NCI-H2107 (cell line): ENCODE measurements around the gene CYP46A1.
A peak's percentile ranks its signal among the peaks of the same experiment; 100 is the strongest.

Experiments used
- DNase-seq: peaks from one replicate; lab custom pipeline; 2025; lab: John Stamatoyannopoulos, UW

CYP46A1 gene

GRCh38 chr14:99715266-99716000, 31.3 kb downstream of the CYP46A1 start:
- DNase-seq, result no peak

DNA sequence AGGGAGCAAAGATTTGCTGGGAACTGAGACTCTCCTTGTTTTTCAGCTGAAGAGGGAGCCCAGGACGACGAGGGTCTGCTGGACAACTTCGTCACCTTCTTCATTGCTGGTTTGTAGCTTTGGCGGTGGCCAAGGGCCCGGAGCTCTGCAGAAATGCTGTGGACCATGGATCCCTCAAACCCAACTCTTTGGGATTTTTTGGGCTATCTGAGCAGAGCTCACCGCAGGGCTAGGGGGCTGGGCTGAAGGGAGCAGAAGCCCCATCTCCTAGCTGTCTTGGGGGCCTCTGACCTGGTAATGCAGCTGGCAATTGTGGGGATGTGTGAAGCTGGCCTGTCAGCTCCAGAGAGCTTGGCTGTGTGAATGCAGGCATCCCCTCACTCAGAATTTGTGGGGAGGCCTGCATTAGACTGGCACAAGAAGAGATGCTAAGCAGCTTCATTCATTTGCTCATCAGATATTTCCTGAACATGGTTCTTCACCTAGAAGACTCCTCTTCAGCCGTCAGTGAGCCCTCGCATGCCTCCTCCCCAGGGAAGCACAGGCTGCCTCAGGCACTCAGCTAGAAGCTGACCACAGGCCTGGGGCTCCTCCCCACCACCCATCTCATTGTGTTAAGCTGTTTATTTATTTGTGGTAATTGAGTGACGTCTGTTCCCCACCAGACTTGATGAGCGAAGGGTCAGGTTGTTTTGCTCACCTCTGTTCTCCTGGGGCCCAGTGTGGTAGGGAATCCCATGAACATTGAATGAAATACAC, 32.2 kb downstream of the CYP46A1 start:
- DNase-seq, result no peak

GRCh38 chr14:99716850-99717681, 33.0 kb downstream of the CYP46A1 start:
- DNase-seq, result no peak

DNA sequence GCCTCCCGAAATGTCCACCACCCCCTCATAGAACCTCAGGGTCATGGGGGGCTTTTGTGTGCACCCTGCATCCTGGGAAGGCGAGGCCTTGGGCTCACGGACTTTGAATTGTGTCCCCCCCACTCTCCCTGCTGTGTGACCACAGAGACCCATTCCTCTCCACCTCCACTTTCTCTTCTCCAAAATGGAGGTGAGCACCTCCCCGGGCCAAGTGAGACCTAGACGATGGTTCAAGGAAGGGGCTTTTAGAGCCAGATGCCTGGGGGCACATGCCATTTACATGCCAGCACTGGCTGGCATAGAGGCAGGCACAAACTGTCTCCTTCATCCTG, 33.5 kb downstream of the CYP46A1 start:
- no peak for DNase-seq

DNA sequence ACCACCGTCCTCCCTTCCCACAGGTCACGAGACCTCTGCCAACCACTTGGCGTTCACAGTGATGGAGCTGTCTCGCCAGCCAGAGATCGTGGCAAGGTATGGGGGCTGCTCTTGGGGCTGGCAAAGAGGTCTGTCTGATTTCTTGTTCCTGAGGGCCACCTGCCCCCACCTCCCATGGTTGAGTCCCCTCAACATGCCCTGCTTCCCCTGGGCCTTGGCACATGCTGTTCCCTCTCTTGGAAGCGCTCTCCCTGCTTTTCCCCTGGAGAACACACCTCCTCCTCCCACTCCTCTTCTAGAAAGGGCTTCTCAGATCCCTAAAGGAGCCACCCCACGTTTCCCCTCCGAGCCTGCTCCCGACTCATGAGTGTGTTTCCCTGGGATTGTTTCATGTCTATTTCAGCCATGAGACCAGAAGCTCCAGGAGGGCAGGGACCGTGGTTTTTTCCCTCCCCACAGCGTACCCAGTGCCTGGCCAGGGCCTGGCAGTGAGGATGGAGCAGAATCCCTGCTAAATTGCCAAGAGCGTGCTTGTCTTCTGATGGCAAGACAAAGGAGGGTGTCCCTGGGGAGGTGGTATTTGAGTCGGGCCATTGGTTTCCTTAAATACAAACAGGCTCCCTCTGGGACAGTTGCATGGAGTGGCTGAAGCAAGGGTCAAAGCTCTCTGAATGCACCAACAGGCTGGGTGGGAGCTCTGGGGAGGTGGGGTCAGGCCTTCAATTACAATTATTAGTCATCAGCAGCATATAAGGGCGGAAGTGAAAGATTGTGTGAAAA, 34.1 kb downstream of the CYP46A1 start:
- peak; percentile 25 for DNase-seq

GRCh38 chr14:99718811-99719192, 34.7 kb downstream of the CYP46A1 start:
- no peak for DNase-seq

- DNase-seq, result no peak
These were observed 37.1 kb downstream of the CYP46A1 start for GRCh38 chr14:99720941-99721791.

- DNase-seq, result no peak
These were observed 37.9 kb downstream of the CYP46A1 start for GRCh38 chr14:99721792-99722516.

- DNase-seq, result no peak
These were observed 38.6 kb downstream of the CYP46A1 start for GRCh38 chr14:99722741-99723140.

- DNase-seq, result no peak
These were observed 40.2 kb downstream of the CYP46A1 start for GRCh38 chr14:99724196-99724891.

DNA sequence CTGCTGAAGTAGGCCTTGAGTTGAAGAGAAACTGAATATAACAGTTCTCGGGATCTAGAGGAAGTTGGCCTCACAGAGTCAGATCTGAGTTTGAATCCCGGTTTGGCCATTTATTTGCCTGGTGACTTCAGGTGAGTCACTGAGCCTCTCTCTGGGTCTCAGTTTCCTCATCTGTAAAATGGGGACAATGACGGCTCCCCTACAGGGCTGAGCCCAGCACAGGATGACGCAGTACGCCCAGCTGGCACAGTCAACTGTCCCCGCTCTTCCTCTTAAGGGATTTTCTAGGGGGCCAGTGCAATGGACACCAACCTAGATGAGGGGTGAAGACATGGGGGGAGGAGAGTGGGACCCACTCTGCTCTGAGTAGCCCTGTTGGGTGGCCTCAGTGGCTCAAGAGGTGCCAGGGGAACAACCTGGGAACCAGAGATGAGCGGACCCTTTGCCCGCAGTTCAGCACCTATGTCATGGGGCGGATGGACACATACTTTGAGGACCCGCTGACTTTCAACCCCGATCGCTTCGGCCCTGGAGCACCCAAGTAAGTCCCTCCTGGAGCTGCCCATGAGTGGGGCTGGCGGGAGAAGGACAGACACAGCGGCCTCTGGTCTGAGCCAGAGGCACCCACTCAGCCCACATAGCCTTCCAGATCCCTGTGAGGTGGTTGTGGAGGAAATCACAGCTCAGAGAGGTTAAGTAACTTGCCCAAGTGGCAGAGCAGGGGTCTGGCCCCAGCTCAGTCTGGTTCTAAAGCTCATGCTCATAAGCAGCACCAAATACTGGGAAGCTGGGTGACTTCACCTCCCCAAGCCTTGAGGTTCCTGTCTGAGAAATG, 41.1 kb downstream of the CYP46A1 start:
- no peak for DNase-seq

DNA sequence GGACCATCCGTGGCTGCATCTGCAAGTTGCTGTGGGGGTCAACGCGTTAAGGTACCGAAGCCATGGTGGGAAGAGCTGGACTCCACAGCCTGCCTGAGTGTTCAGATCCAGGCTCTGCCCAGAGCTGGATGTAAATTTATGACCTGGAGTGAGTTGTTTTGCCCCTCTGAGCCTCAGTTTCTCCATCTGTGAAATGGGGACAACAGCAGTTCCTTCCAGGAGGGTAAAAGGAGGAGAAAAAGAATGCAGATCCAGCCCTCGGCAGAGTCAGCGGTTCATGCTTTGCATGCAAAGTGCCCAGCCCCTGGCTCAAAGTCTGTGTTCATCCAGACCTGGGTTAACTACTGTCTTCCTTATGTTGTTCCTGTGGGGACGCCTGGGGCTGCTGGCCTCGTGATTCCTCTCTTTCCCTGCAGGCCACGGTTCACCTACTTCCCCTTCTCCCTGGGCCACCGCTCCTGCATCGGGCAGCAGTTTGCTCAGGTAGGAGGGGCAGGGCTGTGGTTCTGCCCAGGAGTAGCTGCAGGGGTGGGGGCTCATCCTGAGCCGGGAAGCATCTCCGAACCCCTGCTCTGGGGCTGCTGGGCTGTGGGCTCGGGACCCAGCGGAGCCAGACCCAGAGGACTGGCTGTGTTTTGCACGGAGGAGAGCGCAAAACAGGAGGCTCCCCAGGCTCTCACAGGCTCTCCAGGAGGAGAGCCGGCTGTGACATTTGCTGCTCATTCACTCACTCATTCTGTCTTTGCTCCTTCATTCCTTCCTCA, 41.9 kb downstream of the CYP46A1 start:
- no peak for DNase-seq

DNA sequence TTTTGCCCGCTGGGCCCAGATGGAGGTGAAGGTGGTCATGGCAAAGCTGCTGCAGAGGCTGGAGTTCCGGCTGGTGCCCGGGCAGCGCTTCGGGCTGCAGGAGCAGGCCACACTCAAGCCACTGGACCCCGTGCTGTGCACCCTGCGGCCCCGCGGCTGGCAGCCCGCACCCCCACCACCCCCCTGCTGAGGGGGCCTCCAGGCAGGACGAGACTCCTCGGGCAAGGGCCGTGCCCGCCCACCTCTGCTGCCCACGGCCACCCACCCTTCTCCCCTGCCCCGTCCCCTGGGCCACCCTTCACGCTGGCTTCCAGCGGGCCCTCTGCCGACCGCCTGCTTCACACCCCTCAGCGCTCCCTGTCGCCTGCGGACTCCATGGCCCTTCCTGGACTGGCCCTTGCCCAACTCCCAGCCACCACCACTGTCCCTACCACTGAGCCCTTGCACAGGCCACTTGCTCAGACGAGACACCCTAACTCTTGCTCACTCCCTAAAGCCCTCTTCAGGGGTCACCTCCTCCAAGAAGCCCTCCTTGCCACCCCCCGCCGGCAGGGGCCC, 42.5 kb downstream of the CYP46A1 start:
- DNase-seq, result no peak

GRCh38 chr14:99727096-99727870, 43.2 kb downstream of the CYP46A1 start:
- no peak for DNase-seq

DNA sequence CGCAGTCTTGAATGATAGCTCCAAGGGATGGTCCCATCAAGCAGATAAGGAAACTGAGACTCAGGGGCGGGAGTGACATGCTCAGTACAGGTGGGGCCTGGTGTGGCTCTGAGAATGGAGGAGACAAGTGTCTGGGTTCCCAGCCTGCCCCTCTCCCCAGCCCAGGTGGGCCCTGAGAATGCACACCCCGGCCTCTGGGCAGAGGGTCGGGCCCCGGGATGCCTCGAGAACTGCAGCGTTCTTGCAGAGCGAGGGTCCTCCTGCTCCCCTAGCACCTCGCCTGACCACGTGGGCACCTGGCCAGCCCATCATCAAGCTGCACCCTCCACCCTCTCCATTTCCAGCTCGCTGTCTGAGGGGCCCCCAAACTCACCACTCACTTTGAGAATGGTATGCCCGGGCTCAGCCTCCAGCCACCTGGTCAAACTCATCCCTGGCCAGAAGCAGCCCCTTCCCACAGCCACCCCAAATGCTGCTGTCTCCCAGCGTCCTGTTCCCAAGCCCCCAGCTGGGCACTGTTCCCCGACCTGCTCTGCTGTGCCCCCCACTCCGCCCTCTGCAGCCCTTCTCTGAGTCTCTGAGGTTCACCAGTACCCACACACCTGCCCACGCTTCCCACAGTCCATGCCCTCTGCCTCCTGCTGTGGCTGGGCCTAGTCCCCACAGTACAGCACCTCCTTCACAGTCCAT, 44.3 kb downstream of the CYP46A1 start:
- DNase-seq, result no peak

- no peak for DNase-seq
These were observed 44.9 kb downstream of the CYP46A1 start for GRCh38 chr14:99728981-99729451.
